GM18511 (cell line): Measurements from ENCODE around the gene OR7A10.

ENCODE experiments used
- ATAC-seq: cut with Tn5 transposase; IDR thresholded peaks from one replicate; pipeline ENCODE4 v1.9.1; 2021; ENCODE audit warnings: mild to moderate bottlenecking, moderate library complexity; ENCODE audit not compliant: unreplicated experiment

The OR7A10 gene

DNA sequence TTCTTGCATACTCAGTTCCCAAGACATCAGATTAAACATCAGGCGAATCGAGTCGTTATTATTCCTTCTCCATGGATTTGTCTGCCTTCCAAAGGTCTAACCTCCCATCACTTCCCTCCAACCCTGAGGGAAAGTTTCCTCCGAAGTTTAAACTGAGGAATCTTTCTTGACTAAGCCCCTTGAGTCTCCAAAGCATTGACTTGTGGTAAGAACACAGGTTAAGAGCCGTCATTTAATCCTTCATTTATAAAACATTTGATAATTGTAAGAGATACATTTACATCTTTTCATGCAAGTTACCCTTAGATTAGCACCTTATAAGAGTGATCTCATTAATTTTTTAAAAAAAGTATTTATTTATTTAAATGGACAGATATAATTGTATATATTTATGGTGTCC, at the start of gene OR7A10:
Gene OR7A10 (minus strand): TSS at position 101 of the 400 bp plus-strand sequence. CDS start 7,045 bp downstream, outside the sequence.
- ATAC-seq: no peak

- ATAC-seq: no peak
Measured at GRCh38 chr19:14890643-14891379, 42.1 kb upstream of the OR7A10 start.

DNA sequence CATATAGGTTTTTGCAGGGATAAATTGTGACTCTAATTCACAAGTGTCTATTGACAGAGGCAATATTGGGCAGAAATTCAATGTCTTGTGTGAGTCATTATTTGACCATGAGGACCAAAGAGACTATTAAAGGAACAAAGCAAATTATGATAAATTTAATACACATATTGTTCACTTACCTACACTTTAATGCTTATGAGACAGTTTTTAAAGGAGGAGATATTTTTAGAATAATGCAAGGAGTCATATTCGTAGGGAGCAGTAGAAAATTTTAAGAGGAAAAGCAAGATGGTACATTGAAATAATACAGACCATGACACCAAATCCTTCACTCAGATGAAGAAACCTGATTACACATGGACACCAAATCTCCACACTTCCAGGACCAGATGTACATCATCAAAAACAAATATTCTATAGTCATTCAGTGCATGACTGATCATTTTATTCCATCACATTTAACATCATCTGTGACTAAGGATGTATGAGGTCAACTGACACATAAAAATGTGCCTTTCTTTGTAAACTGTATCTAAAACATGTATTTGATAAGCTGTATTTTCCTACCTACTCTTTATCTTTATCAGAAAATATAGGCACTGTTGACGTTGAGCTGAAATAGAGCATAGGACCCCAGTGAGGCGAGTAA, 41.4 kb upstream of the OR7A10 start:
- ATAC-seq: no peak

DNA sequence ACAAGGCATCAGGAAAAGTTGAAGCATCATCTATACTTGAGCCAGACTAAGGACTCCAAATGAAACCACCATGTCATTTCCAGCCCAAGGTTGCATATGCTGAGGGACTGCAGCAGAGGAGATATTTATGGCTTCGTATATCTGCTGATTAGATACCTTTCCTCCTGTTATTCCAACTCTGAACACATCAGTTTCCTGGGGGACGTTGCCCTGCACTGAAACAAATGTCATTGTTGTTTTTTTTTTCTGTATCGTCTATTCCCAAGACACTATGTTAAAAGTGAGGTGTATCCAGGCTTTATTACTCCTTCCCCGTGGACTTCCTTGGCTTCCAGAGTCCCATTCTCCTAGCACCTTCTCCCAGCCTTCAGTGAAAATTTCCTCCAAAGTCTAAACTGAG, 37.3 kb upstream of the OR7A10 start, which contains the start of gene OR7A17:
Gene OR7A17 (minus strand): TSS at position 101 of the 400 bp plus-strand sequence. CDS start 4,777 bp downstream, outside the sequence.
- ATAC-seq: no peak

- no peak for ATAC-seq
Measured at GRCh38 chr19:14871619-14872230, 23.0 kb upstream of the OR7A10 start.

GRCh38 chr19:14868497-14868896, 19.8 kb upstream of the OR7A10 start:
- ATAC-seq: no peak

- no peak for ATAC-seq
Measured at GRCh38 chr19:14843578-14843977, 5.1 kb downstream of the OR7A10 start.

DNA sequence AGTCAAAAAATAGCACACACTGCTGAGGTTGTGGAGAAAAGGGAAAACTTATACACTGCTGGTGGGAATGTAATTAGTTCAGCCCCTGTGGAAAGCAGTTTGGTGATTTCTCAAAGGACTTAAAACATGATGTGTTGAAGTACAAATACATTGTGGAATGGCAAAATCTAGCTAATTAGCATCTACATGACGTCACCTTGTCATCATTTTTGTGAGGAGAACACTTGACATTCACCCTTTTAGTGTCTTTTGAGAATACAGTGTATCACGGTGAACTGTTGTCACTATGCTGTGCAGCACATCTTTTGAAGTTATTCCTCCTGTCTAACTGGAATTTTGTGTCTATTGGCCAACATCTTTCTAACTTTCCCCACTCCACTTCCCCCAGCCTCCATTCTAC, 5.6 kb downstream of the OR7A10 start:
- ATAC-seq: no peak

GRCh38 chr19:14840206-14840605, 8.5 kb downstream of the OR7A10 start:
- ATAC-seq: no peak

DNA sequence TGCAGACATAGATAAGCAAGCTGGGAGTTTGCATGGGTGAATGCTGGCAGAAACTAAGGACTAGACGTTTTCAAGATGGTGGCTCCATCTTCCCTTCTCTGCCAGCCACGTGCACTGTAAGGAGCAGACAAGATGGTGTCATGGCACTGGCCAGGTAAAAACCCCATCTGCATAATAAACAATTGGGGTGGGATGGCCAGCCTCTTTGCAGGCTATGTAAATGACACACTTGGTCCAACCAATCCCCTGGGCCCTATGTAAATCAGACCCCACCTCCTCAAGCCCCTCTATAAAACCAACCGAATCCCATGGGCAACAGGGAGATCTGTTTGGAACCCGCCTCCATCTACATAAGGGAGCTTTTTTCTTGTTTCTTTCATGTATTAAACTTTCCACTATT, 11.3 kb downstream of the OR7A10 start:
- no peak for ATAC-seq

- no peak for ATAC-seq
Measured at GRCh38 chr19:14835011-14835410, 13.7 kb downstream of the OR7A10 start, which contains the start of the genes OR7A5 and OR7C1. TSS of gene OR7A5 (minus strand) at chr19:14835185. CDS start at chr19:14828241, 6,944 bp downstream. TSS of gene OR7C1 (minus strand) at chr19:14835185. CDS start at chr19:14800136, 35,049 bp downstream.

GRCh38 chr19:14830702-14831101, 18.0 kb downstream of the OR7A10 start:
- no peak for ATAC-seq

GRCh38 chr19:14826006-14826405, 22.7 kb downstream of the OR7A10 start:
- no peak for ATAC-seq

DNA sequence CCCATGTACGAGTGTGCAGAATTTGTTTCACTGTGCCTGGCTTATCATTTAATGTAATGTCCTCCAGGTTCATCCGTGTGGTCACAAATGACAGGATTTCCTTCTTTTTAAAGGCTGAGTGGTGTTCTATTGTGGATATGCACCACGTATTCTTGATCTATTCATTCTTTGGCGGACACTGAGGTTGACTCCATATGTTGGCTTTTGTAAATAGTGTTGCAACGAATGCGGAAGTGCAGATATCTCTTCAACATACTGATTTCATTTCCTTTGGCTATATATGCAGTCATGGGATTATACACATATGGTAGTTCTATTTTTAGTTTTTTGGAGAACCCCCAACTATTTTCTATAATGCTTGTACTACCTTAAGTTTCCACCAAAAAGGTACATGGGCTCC, 26.8 kb downstream of the OR7A10 start:
- no peak for ATAC-seq

GRCh38 chr19:14818588-14818987, 30.1 kb downstream of the OR7A10 start:
- ATAC-seq: no peak

DNA sequence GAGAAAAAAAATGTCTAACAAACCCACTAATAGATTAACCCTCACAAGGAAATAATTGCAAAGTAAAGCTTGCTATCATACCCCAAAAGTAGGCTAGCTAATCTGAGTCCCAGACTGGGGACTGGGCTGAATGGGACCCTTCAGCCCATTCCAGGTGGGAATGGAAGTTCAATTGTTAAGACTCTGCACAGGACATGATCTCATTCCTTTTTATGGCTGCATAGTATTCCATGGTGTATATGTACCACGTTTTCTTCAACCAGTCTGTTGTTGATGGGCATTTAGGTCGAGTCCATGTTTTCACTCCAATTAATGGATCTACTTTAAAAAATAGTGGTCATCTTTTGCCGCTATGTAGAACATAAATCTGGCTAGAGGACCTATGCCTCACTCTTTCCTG, 31.7 kb downstream of the OR7A10 start:
- no peak for ATAC-seq

GRCh38 chr19:14814982-14815652, 33.6 kb downstream of the OR7A10 start:
- ATAC-seq: no peak

GRCh38 chr19:14809272-14810057, 39.3 kb downstream of the OR7A10 start:
- no peak for ATAC-seq

GRCh38 chr19:14804765-14805164, 44.0 kb downstream of the OR7A10 start:
- ATAC-seq: no peak

DNA sequence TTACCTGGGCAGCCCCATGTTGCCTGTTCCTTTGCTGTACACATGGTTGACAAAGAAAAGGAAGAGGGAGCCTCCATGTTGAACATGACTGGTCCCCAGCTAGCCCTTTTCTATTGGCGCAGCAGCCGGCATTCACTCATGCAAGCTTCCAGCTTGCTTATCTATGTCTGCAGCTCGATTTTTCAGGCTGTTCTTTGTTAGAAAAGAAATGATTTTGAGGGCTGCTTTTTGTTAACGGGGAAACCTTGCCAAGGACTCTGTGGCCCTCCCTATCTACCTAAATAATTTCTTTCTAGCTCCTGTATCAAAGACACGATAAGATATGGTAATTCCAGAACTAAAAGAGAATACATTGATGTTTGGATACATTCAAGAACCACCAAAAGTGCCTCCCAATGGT, 50.0 kb downstream of the OR7A10 start:
- ATAC-seq: no peak
